Pulmonary artery endothelial cell (primary cell): ENCODE results near the gene RBM28. TPM values are rescaled to one million over a fixed set of nuclear protein-coding genes. Genes with fewer than 3 reads are reported as not detected.
"Not testable (repeated sequence)": the region's sequence is repeated elsewhere in the genome, so short reads cannot be mapped to it uniquely, and the experiment has no call there.

Experiments
- DNase-seq: peaks from one replicate; pipeline ENCODE4 v3.0.0-alpha.2; 2011; ENCODE audit warnings: low read depth, low spot score
- total RNA-seq: library from RNA; depleted of rRNA; stranded (reverse); fragments of >200 nt; gene quantifications from 2 replicates; pipeline ENCODE4 v1.2.3, GENCODE V29; 2014

The RBM28 gene
- total RNA-seq, 1 donor from 2014 or later: 19.7 TPM

DNA sequence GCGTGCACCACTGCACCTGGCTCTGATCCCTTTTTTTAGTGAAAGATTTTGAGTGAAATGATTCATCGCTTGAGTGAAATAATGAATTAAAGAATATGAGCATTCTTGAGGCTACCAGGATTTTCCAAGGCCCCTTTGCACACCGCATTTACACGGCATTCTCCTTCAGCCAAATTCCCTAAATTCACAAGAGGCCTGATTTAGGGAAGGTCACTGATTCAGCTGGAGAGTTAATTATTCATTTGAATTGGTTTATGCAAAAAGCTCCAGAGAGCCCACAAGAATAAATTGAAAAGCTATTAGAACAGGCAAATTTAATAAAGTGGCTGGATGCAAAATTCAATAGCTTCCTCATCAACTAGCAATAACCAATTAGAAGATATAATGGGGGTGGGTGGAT is 56.2 kb downstream of the RBM28 start:
- DNase-seq: no peak

DNA sequence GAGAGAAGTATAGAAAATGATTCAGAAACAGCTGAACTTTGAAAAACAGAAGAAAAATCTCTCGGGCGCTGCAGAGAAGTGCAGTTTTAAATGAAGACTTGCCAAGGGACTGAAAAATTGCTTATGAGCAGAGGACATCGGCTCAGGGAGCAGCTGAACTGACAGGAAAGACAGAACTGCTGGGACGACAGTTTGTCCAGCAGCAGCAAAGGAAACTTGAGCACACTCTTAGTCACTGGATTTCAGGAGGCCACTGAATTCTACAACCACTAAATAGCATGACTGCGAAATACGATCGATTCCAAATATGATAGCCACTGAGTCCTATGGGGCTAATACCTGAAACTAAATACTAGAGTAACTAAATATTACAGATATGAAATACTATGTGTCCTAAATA is 59.6 kb downstream of the RBM28 start:
- no peak for DNase-seq

GRCh38 chr7:128281605-128282380 is 61.9 kb downstream of the RBM28 start:
- DNase-seq: no peak

- DNase-seq: not testable (repeated sequence)
Measured at GRCh38 chr7:128280451-128280850, 63.3 kb downstream of the RBM28 start.

DNA sequence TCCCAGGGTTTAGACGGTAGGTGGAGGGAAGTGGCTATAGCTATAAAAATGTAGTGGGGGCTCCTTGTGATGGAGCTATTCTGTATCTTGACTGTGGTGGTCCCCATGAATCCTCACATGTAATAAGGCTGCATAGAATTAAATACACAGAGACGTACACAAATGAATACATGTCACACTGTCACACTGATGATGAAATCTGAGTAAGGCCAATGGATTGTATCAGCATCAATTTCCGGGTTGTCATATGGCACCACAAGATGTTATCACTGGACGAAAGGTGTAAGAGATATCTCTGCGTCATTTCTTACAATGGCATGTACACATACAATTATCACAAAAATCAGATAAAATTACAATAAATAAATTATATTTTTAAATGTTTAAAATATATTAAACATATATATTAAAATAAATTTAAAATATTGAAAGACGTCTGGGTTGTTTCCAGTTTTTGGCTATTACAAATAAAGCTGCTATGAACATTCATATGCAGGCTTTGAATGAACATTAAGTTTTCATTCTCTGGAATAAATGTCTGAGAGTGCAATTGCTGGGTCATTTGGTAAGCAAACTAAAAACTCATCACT is 64.5 kb downstream of the RBM28 start:
- DNase-seq: no peak

GRCh38 chr7:128278366-128278765 is 65.3 kb downstream of the RBM28 start:
- no peak for DNase-seq

DNA sequence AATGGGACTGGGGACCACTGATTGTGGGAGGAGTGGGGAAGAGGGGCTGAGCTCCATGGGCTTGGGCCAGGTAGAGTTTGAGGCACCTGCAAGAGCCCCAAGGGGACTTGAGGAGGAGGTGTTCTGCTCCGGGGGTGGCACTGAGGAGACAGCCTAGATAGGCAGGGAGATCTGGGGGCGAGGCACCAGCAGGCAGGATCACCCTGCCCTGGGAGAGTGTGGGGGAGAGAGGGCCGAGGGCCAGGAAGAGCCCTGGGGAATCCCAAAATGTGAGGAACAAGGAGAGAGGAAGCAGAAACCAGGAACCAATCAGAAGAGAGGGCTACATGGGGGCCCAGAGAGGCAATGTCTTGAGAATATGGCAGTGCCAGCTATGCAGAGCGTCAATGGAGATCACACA is 68.0 kb downstream of the RBM28 start:
- DNase-seq: no peak

DNA sequence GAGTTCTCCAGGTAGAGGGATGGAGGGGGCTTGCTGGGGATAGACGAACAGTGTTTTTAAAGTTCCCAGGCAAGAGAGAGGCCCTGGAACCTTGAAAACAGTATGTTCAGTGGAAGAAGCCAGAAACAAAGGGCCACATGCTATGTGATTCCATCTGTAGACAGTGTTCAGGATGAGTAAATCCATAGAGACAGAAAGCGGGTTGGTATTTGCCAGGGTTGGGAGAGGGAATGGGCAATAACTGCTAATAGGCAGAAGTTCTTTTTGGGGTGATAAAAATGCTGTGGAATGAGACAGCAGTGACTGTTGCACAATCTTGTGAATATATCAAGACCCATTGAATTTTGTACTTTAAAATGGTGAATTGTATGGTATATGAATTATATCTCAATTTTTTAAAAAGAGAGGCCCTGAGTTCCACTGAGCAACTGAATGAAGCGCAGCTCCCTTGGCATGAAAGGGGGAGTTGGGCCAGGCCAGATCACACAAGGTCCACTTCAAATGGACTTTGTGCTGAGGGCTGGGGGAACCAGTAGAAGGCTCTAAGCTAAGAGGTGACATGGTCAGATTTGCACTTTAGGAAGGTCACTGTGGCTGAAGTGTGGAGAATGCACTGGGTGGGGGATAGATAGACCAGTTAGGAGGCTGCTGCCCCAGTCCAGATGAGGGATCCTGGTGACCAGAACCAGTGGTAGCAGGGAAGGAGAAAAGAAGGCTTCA is 68.7 kb downstream of the RBM28 start:
- no peak for DNase-seq

- no peak for DNase-seq
Measured at GRCh38 chr7:128274246-128274883, 69.3 kb downstream of the RBM28 start.

GRCh38 chr7:128271942-128272481 is 71.7 kb downstream of the RBM28 start:
- DNase-seq: no peak

DNA sequence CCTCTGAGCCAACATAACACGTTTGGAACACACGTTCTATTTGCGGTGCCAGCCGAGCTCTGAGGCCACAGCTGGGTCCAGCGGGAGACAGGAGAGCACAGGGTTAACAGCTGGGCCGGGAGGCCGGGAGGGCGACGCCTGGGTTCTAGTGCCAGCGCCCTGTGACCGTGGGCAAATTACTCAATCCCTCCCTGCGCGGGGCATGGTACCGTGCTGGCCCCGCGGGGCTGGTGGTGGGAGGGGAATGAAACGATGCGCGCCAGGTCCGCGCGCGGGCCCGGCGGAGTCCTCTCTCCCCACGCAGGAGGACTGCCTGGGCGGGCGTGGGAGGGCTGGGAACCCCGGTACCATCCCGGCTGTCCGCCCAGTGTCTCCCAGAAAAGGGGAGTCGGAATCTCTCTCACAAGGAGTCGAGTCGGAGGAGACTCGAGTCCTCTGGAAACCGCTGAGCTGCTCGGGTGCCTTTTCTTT is 72.2 kb downstream of the RBM28 start:
- DNase-seq: no peak

GRCh38 chr7:128270826-128271272 is 72.9 kb downstream of the RBM28 start:
- DNase-seq: no peak

DNA sequence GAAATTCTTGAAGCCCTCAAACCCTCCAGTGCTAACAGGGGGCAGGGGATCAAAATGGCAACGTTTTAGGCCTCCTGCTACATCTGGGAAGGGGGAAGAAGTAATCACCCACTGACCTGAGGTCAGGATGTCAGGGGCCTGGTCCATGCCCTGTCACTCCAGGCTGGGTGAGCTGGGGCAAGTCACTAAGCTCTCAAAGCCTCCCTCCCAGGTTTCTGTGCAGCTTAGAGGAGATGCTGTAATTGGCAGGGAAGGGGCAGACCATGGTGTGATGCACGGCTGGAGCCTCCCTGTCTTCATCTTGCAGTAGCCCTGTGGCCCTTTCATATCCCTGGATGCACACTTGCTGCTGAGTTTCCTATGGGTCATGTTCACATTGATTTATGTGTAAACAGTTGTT is 75.5 kb downstream of the RBM28 start:
- no peak for DNase-seq

DNA sequence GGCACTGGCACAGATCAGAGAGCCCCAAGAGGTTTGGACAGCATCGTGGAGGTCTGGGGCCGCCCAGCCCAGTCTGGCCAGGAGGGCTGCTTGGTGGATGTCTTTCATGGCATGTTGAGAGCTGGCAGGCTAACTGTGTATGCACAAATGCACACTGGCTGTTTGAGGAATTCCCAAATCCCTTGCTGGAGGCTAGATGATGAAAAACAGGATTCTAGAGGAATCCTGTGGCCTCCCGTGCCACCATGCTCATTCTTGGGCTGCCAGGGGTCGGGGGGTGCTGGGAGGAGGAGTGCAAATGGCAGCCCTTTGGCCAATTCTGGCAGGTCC is 76.1 kb downstream of the RBM28 start:
- DNase-seq: no peak

GRCh38 chr7:128266883-128267594 is 76.7 kb downstream of the RBM28 start:
- no peak for DNase-seq

GRCh38 chr7:128266529-128266882 is 77.2 kb downstream of the RBM28 start:
- no peak for DNase-seq

GRCh38 chr7:128265906-128266300 is 77.8 kb downstream of the RBM28 start:
- DNase-seq: no peak

DNA sequence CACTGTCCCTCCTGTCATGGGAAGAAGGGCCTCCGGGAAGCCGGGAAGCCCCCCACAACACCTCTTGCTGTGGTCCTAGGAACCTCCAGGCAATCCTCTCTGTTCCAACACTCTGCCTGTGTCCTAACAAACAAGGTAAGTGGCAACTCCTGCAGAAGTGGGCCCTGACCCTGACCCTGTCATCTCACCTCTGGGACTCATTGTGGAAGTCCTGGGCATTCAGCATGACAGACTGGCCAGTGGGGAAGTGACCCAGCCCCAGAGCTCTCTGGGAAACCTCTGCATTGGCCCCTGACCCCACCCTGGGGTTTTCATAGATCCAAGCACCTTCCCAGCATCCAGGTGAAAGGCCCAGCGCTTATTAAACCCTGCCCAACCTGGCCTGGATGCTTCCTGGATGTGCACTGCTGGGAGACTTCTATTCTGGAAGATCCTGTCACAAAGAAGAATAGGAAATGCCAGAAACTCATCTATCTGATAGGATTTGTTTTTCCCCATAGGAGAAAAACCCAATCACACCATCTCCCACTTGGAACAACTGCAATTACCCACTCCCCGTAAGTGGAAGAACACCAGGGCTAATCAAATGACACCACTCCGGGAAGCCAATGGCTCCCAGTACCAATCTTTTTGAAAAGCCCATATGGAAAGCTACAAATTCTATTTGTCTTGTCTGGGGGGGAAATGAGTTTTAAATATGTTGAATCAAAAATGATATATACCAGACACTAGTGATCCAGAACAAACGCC is 78.4 kb downstream of the RBM28 start:
- DNase-seq: no peak

DNA sequence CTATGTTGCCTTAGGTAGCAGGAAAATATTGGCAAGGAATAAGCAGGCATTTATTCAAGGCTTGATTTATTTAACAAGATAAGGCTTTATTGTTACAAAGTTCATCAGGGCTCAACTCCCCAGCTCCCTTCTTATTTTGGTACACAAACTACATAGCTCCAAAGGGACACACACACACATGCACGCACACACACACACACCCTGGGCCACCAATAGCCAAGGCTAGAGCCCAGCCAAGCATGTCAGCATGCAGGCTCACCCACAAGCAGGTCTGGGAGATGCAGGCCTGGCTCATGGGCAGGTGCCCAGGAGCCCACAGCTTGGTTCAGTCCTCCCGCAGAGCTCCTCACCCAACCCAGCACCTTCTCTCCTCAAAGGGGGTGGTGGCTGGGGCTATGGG is 79.2 kb downstream of the RBM28 start:
- no peak for DNase-seq

GRCh38 chr7:128263420-128263819 is 80.3 kb downstream of the RBM28 start:
- DNase-seq: no peak
